ENCODE data around the gene YIF1A.
"Not testable (repeated sequence)": the region's sequence is repeated elsewhere in the genome, so short reads cannot be mapped to it uniquely, and the experiment has no call there.

YIF1A gene

GRCh38 chr11:66268244-66268951, 20.5 kb downstream of the YIF1A start, which contains the start of gene RAB1B:
Gene RAB1B, plus strand, starts transcription at chr11:66268639. Its CDS starts 41 bp downstream, at chr11:66268680.
- DNase-seq: peak; percentile 97 to 100 (median 98)

- peak; percentile 75 to 79 (median 77) for DNase-seq
Observed at GRCh38 chr11:66267379-66268243, 21.3 kb downstream of the YIF1A start.

- no peak for DNase-seq
Observed at GRCh38 chr11:66267039-66267378, 21.9 kb downstream of the YIF1A start.

- DNase-seq: no peak
Observed at GRCh38 chr11:66266378-66267038, 22.4 kb downstream of the YIF1A start.

GRCh38 chr11:66265531-66266377, 23.2 kb downstream of the YIF1A start:
- no peak for DNase-seq

- peak in 1 of 4 experiments; percentile 27 for DNase-seq
Observed at GRCh38 chr11:66264914-66265313, 24.0 kb downstream of the YIF1A start.

GRCh38 chr11:66264383-66264782, 24.6 kb downstream of the YIF1A start:
- DNase-seq: no peak

- no peak for DNase-seq
Observed at GRCh38 chr11:66263785-66264184, 25.2 kb downstream of the YIF1A start.

GRCh38 chr11:66263231-66263630, 25.7 kb downstream of the YIF1A start:
- DNase-seq: no peak

GRCh38 chr11:66262696-66263095, 26.2 kb downstream of the YIF1A start:
- DNase-seq: no peak

- DNase-seq: no peak
Observed at GRCh38 chr11:66262191-66262590, 26.8 kb downstream of the YIF1A start.

- DNase-seq: no peak
Observed at GRCh38 chr11:66261578-66261977, 27.4 kb downstream of the YIF1A start.

- DNase-seq: no peak
Observed at GRCh38 chr11:66259956-66260355, 29.0 kb downstream of the YIF1A start.

GRCh38 chr11:66259225-66259624, 29.7 kb downstream of the YIF1A start:
- DNase-seq: no peak

- no peak for DNase-seq
Observed at GRCh38 chr11:66258473-66258893, 30.5 kb downstream of the YIF1A start.

- DNase-seq: not testable (repeated sequence)
Observed at GRCh38 chr11:66253081-66253480, 35.9 kb downstream of the YIF1A start.

- DNase-seq: no peak
Observed at GRCh38 chr11:66251809-66252208, 37.1 kb downstream of the YIF1A start.

GRCh38 chr11:66248903-66249302, 40.0 kb downstream of the YIF1A start:
- no peak for DNase-seq

GRCh38 chr11:66247801-66248200, 41.1 kb downstream of the YIF1A start:
- DNase-seq: no peak

- no peak for DNase-seq
Observed at GRCh38 chr11:66247295-66247694, 41.6 kb downstream of the YIF1A start.

GRCh38 chr11:66243782-66244535, 45.0 kb downstream of the YIF1A start:
- no peak for DNase-seq

All from activated CD4-positive, CD25-positive, alpha-beta regulatory T cell (primary cell).